ENCODE measurements around the gene ATP1A4. TPM values are rescaled to one million over a fixed set of nuclear protein-coding genes. Genes with fewer than 3 reads are reported as not detected.

ATP1A4 gene
- total and polyA plus RNA-seq, 2 donors from 2014 or later, result 0.19 TPM; not detected in 1

DNA sequence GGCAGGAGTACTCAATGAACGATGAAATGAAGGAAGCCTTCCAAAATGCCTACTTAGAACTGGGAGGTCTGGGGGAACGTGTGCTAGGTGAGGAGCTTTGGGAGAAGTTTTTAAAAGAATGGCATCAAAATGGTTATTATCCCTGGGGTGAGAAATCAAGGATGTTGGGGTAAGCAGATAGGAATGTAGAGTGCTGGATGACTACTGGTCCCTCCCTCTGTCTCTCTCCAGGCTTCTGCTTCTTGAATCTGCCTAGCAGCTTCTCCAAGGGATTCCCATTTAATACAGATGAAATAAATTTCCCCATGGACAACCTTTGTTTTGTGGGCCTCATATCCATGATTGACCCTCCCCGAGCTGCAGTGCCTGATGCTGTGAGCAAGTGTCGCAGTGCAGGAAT is 20.0 kb downstream of the ATP1A4 start:
- no peak overlapping the region for H3K4me3 ChIP-seq (ENCODE audit: low read length in 3 of 3)
- no peaks in the 10 kb centered on the region for H3K36me3 ChIP-seq (ENCODE audit: control insufficient read depth in 2 of 3, insufficient read depth in 3 of 3, low read length in 3 of 3)
- no peak for FAIRE-seq
- TF ChIP-seq, protein P1, sequence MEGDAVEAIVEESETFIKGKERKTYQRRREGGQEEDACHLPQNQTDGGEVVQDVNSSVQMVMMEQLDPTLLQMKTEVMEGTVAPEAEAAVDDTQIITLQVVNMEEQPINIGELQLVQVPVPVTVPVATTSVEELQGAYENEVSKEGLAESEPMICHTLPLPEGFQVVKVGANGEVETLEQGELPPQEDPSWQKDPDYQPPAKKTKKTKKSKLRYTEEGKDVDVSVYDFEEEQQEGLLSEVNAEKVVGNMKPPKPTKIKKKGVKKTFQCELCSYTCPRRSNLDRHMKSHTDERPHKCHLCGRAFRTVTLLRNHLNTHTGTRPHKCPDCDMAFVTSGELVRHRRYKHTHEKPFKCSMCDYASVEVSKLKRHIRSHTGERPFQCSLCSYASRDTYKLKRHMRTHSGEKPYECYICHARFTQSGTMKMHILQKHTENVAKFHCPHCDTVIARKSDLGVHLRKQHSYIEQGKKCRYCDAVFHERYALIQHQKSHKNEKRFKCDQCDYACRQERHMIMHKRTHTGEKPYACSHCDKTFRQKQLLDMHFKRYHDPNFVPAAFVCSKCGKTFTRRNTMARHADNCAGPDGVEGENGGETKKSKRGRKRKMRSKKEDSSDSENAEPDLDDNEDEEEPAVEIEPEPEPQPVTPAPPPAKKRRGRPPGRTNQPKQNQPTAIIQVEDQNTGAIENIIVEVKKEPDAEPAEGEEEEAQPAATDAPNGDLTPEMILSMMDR (IDR thresholded peaks at IDR 0.05; ENCODE audit: borderline replicate concordance, extremely low read depth, insufficient read depth), result no peak
- H3K9me3 ChIP-seq (ENCODE audit: control insufficient read depth in 2 of 3, insufficient read depth in 1 of 3, low read length in 3 of 3), result no peaks in the 10 kb centered on the region
- intact Hi-C loops (cut with DNase I), result no loop called here
- no peak overlapping the region for H3K27ac ChIP-seq (ENCODE audit: low read depth in 2 of 2, low read length in 2 of 2)
- DNase-seq, result no peak
- no peaks in the 10 kb centered on the region for H3K4me1 ChIP-seq (ENCODE audit: control insufficient read depth in 2 of 3, insufficient read depth in 2 of 3, low read depth in 1 of 3, low read length in 3 of 3)
- H3K9ac ChIP-seq (ENCODE audit: low read length in 3 of 3), result no peak overlapping the region
- no peaks in the 10 kb centered on the region for H3K27me3 ChIP-seq (ENCODE audit: control insufficient read depth, insufficient read depth, low read length)

DNA sequence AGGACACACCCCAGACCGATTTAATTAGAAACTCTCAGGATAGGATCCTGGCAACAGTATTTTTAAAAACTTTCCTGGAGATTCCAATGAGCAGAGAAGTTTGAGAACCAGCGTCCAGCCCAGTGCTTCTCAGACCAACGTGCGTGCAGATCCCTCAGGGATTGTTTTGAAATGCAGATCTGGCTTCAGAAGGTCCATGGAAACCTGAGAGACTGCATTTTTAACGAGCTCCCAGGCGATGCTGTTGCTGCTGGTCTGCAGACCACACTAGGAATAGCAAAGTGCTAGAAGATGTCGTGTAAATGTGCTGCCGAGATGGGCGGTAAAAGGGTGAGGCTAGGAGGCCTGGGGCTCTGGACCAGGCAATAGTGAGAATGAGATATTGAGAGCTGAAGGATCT is 20.6 kb downstream of the ATP1A4 start:
- Histone ChIP-seq H3K4me1 (ENCODE audit: control insufficient read depth in 2 of 3, insufficient read depth in 2 of 3, low read depth in 1 of 3, low read length in 3 of 3) (no peaks in the 10 kb centered on the region), H3K9me3 (ENCODE audit: control insufficient read depth in 2 of 3, insufficient read depth in 1 of 3, low read length in 3 of 3) (no peaks in the 10 kb centered on the region), H3K9ac (ENCODE audit: low read length in 3 of 3) (no peak overlapping the region), H3K4me3 (ENCODE audit: low read length in 3 of 3) (no peak overlapping the region), H3K36me3 (ENCODE audit: control insufficient read depth in 2 of 3, insufficient read depth in 3 of 3, low read length in 3 of 3) (no peaks in the 10 kb centered on the region), H3K27ac (ENCODE audit: low read depth in 2 of 2, low read length in 2 of 2) (no peak overlapping the region), H3K27me3 (ENCODE audit: control insufficient read depth, insufficient read depth, low read length) (no peaks in the 10 kb centered on the region)
- FAIRE-seq (no peak), DNase-seq (peak in 2 of 5 donors; percentile 28 to 49)
- TF ChIP-seq, protein P1 (IDR thresholded peaks at IDR 0.05; ENCODE audit: borderline replicate concordance, extremely low read depth, insufficient read depth), result no peak
- intact Hi-C loops (cut with DNase I), result no loop called here

DNA sequence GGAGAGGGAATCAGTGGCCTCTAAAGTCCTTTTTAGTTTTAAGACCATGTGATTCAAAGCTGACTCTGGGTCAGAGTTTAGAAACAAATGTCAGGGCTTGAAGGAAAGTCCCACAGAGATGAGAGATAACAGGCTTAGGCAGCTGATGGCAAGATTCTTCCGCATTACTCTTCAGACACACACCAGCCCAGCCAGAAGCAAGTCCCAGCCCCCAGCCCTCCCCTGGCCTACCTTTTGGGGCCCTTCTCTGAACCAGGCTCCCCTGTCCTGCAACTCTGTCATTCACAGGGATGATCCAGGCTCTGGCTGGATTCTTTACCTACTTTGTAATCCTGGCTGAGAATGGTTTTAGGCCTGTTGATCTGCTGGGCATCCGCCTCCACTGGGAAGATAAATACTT is 25.8 kb downstream of the ATP1A4 start:
- FAIRE-seq (no peak), DNase-seq (no peak)
- Histone ChIP-seq H3K36me3 (ENCODE audit: control insufficient read depth in 2 of 3, insufficient read depth in 3 of 3, low read length in 3 of 3) (no peaks in the 10 kb centered on the region), H3K9me3 (ENCODE audit: control insufficient read depth in 2 of 3, insufficient read depth in 1 of 3, low read length in 3 of 3) (no peaks in the 10 kb centered on the region), H3K4me3 (ENCODE audit: low read length in 3 of 3) (no peak overlapping the region), H3K27ac (ENCODE audit: low read depth in 2 of 2, low read length in 2 of 2) (no peak overlapping the region), H3K4me1 (ENCODE audit: control insufficient read depth in 2 of 3, insufficient read depth in 2 of 3, low read depth in 1 of 3, low read length in 3 of 3) (no peaks in the 10 kb centered on the region), H3K27me3 (ENCODE audit: control insufficient read depth, insufficient read depth, low read length) (no peaks in the 10 kb centered on the region), H3K9ac (ENCODE audit: low read length in 3 of 3) (no peak overlapping the region)
- TF ChIP-seq, protein P1 (IDR thresholded peaks at IDR 0.05; ENCODE audit: borderline replicate concordance, extremely low read depth, insufficient read depth), result no peak
- intact Hi-C loops (cut with DNase I), result no loop called here

DNA sequence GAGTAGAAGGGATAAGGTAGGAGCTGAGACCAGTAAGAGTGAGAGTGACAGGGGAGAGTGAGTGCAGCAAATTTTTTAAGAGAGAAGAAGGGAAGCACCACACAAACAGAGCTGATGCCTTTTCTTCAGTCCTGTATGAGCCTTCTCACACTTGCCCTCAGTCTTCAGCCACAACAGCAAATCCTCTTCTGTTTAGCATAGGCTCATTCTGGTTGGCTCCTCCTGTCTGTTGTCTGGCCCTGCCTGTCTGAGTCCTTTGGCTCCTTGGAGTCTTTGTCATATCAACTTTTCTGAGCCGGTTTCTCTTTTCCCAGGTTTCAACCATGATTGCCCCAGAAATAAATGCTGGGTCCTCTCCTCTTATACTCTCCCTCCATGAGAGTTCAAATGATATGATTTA is 26.3 kb downstream of the ATP1A4 start:
- DNase-seq (no peak), FAIRE-seq (no peak)
- intact Hi-C loops (cut with DNase I), result no loop called here
- no peaks in the 10 kb centered on the region for H3K36me3 ChIP-seq (ENCODE audit: control insufficient read depth in 2 of 3, insufficient read depth in 3 of 3, low read length in 3 of 3)
- H3K4me3 ChIP-seq (ENCODE audit: low read length in 3 of 3), result no peak overlapping the region
- no peaks in the 10 kb centered on the region for H3K9me3 ChIP-seq (ENCODE audit: control insufficient read depth in 2 of 3, insufficient read depth in 1 of 3, low read length in 3 of 3)
- TF ChIP-seq, protein P1 (IDR thresholded peaks at IDR 0.05; ENCODE audit: borderline replicate concordance, extremely low read depth, insufficient read depth), result no peak
- H3K27me3 ChIP-seq (ENCODE audit: control insufficient read depth, insufficient read depth, low read length), result no peaks in the 10 kb centered on the region
- no peaks in the 10 kb centered on the region for H3K4me1 ChIP-seq (ENCODE audit: control insufficient read depth in 2 of 3, insufficient read depth in 2 of 3, low read depth in 1 of 3, low read length in 3 of 3)
- H3K27ac ChIP-seq (ENCODE audit: low read depth in 2 of 2, low read length in 2 of 2), result no peak overlapping the region
- no peak overlapping the region for H3K9ac ChIP-seq (ENCODE audit: low read length in 3 of 3)
